DND-41 (cell line): ENCODE data around the gene JARID2.

Experiments
- ATAC-seq: fragments of 200-7000 bp; cut with Tn5 transposase; 3 replicates; pipeline ENCODE4 v1.9.1; 2021; ENCODE audit warnings: low read depth; ENCODE audit not compliant: insufficient read depth
- DNase-seq: peaks from one replicate; pipeline ENCODE4 v3.0.0-alpha.2; 2020
- H2AFZ ChIP-seq: 2 replicates; pipeline ENCODE4 v1.6.0; 2012; ENCODE audit warnings: low read depth, low read length
- H3K27ac ChIP-seq: 2 replicates; pipeline ENCODE4 v1.5.1; 2012; ENCODE audit warnings: low read length, inconsistent platforms
- H3K27me3 ChIP-seq: fragments of 200-600 bp; sonication (generic); 2 replicates; pipeline ENCODE4 v1.6.0; 2012; ENCODE audit warnings: low read length, mild to moderate bottlenecking, inconsistent platforms; ENCODE audit not compliant: insufficient read depth, poor library complexity
- H3K36me3 ChIP-seq: 2 replicates; pipeline ENCODE4 v1.5.1; 2012; ENCODE audit warnings: low read length, inconsistent platforms; ENCODE audit not compliant: insufficient read depth
- H3K4me1 ChIP-seq: 2 replicates; pipeline ENCODE4 v1.5.1; 2012; ENCODE audit warnings: mild to moderate bottlenecking, low read length; ENCODE audit not compliant: insufficient read depth
- H3K4me2 ChIP-seq: 2 replicates; pipeline ENCODE4 v1.6.0; 2012; ENCODE audit warnings: mild to moderate bottlenecking, moderate library complexity, low read length, inconsistent platforms; ENCODE audit not compliant: insufficient read depth
- H3K4me3 ChIP-seq, 2 experiments: fragments of 200-600 bp in 1 of 2; shearing (Covaris generic) in 1 of 2; 2 replicates each; pipeline ENCODE4 v1.5.1; 2012 to 2016; ENCODE audit warnings: inconsistent platforms in 2 of 2, low read length in 2 of 2, mild to moderate bottlenecking in 2 of 2, low read depth in 1 of 2, moderate library complexity in 1 of 2
- H3K79me2 ChIP-seq: 2 replicates; pipeline ENCODE4 v1.6.0; 2012; ENCODE audit warnings: low read length, inconsistent platforms; ENCODE audit not compliant: insufficient read depth
- H3K9ac ChIP-seq: 2 replicates; pipeline ENCODE4 v1.6.0; 2012; ENCODE audit warnings: low read depth, mild to moderate bottlenecking, inconsistent platforms, low read length, moderate library complexity
- H3K9me3 ChIP-seq: 2 replicates; pipeline ENCODE4 v1.5.1; 2012; ENCODE audit warnings: low read length, moderate library complexity, mild to moderate bottlenecking, inconsistent platforms; ENCODE audit not compliant: insufficient read depth, severe bottlenecking
- H4K20me1 ChIP-seq: 2 replicates; pipeline ENCODE4 v1.6.0; 2012; ENCODE audit warnings: low read length; ENCODE audit not compliant: insufficient read depth
- EZH2 ChIP-seq: IDR thresholded peaks from 3 replicates; pipeline ENCODE4 v1.6.1; 2012; ENCODE audit warnings: borderline replicate concordance, low read depth, mild to moderate bottlenecking, moderate library complexity, low read length, inconsistent platforms; ENCODE audit not compliant: severe bottlenecking
- TF ChIP-seq, protein P1 (sequence below): IDR thresholded peaks from 2 replicates; pipeline ENCODE4 v1.5.1; 2012; ENCODE audit warnings: borderline replicate concordance, low read length, moderate library complexity, mild to moderate bottlenecking; ENCODE audit not compliant: poor library complexity, severe bottlenecking; ENCODE audit errors: extremely low read depth

The JARID2 gene

DNA sequence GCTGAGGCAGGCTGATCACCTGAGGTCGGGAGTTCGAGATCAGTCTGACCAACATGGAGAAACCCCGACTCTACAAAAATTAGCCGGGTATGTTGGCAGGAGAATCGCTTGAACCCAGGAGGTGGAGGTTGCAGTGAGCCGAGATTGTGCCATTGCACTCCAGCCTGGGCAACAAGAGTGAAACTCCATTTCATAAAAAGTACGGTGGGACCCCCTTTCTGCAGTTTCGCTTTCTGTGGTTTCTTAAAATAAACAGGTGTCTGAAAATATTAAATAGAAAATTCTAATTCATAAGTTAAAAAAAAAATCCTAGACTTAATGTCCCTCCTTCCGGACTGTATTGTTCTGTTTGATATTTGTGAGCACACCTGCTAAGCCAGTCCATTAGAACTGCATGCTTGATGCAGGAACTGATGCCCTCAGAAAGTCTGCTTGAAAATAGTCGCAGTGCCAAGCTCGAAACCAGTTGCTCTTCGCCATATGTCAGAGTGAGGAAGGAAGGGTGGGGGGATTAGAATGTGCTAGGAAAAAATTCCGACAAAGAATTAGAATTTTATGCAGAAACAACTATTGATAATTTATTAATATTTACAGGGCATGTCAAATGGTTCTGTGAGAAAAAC, 85.9 kb downstream of the JARID2 start:
- peaks cover 84% of the 10 kb centered on the region for H3K79me2 ChIP-seq
- H3K4me3 ChIP-seq = no peak overlapping the region
- H3K9me3 ChIP-seq = no peaks in the 10 kb centered on the region
- TF ChIP-seq, protein P1, sequence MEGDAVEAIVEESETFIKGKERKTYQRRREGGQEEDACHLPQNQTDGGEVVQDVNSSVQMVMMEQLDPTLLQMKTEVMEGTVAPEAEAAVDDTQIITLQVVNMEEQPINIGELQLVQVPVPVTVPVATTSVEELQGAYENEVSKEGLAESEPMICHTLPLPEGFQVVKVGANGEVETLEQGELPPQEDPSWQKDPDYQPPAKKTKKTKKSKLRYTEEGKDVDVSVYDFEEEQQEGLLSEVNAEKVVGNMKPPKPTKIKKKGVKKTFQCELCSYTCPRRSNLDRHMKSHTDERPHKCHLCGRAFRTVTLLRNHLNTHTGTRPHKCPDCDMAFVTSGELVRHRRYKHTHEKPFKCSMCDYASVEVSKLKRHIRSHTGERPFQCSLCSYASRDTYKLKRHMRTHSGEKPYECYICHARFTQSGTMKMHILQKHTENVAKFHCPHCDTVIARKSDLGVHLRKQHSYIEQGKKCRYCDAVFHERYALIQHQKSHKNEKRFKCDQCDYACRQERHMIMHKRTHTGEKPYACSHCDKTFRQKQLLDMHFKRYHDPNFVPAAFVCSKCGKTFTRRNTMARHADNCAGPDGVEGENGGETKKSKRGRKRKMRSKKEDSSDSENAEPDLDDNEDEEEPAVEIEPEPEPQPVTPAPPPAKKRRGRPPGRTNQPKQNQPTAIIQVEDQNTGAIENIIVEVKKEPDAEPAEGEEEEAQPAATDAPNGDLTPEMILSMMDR = no peak
- H3K4me2 ChIP-seq = no peak overlapping the region
- peaks cover 58% of the 10 kb centered on the region for H4K20me1 ChIP-seq
- no peak overlapping the region for H3K9ac ChIP-seq
- no peak for DNase-seq
- H3K27ac ChIP-seq = no peak overlapping the region
- H3K27me3 ChIP-seq = no peaks in the 10 kb centered on the region
- H2AFZ ChIP-seq = no peak overlapping the region
- ATAC-seq = no peak
- no peaks in the 10 kb centered on the region for H3K36me3 ChIP-seq
- 0 out of 2 replicates have a peak, but pooled peaks cover 4% of the 10 kb centered on the region for H3K4me1 ChIP-seq

GRCh38 chr6:15332446-15332845, 86.6 kb downstream of the JARID2 start:
- Histone ChIP-seq H3K4me1 (0 out of 2 replicates have a peak, but pooled peaks cover 4% of the 10 kb centered on the region), H2AFZ (no peak overlapping the region), H4K20me1 (peaks cover 60% of the 10 kb centered on the region), H3K4me2 (no peak overlapping the region), H3K27ac (no peak overlapping the region), H3K27me3 (no peaks in the 10 kb centered on the region), H3K9me3 (no peaks in the 10 kb centered on the region), H3K9ac (no peak overlapping the region), H3K4me3 (no peak overlapping the region), H3K36me3 (no peaks in the 10 kb centered on the region), H3K79me2 (peaks cover 83% of the 10 kb centered on the region)
- DNase-seq = no peak
- no peak for TF ChIP-seq EZH2
- TF ChIP-seq, protein P1 = no peak
- ATAC-seq = no peak

DNA sequence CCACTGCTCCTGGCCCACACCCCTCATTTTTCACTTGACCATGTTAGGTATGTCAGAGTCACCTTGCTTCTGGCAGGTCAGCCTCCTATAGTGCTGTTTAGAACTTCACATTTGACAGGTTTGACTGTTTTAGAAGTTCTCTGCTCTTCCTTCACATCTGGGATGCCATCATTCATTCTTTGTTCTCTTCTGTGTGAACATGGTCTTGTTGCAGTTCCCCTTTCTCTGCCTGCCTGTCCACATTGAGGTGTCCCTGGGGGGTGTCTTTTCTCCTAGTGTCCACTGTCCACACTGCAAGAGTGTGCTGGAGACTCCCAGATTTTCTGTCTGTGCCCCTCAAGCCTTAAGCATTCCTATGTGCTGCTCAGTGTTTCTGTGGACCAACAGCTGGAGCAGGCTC, 89.5 kb downstream of the JARID2 start:
- Histone ChIP-seq H3K9me3 (no peaks in the 10 kb centered on the region), H3K27ac (no peak overlapping the region), H3K4me1 (peaks cover 12% of the 10 kb centered on the region), H3K36me3 (no peaks in the 10 kb centered on the region), H4K20me1 (peaks cover 63% of the 10 kb centered on the region), H3K4me3 (no peak overlapping the region), H3K4me2 (no peak overlapping the region), H3K9ac (no peak overlapping the region), H2AFZ (no peak overlapping the region), H3K27me3 (no peaks in the 10 kb centered on the region), H3K79me2 (peaks cover 73% of the 10 kb centered on the region)
- DNase-seq (no peak), ATAC-seq (no peak)
- TF ChIP-seq, protein P1 = no peak
- no peak for TF ChIP-seq EZH2
